Spleen (tissue), 11 donors: ENCODE data around the gene OR52K2. TPM values are rescaled to one million over a fixed set of nuclear protein-coding genes. Genes with fewer than 3 reads are reported as not detected.
"Not testable (repeated sequence)": the region's sequence is repeated elsewhere in the genome, so short reads cannot be mapped to it uniquely, and the experiment has no call there.

ENCODE experiments used
- DNase-seq: peaks from one replicate; pipeline ENCODE4 v3.0.0-alpha.2; 2020
- H3K27ac ChIP-seq, 8 donors: fragments of 200-600 bp; sonication (generic) in 7 of 8; 1 replicate in 4 of 8; 2 replicates in 4 of 8; pipeline versions ENCODE4 v1.5.0 to v1.8.0; 2016 to 2021; ENCODE audit warnings: inconsistent platforms in 4 of 8, mild to moderate bottlenecking in 4 of 8, moderate library complexity in 1 of 8
- H3K27me3 ChIP-seq, 7 donors: fragments of 200-600 bp; sonication (generic) in 6 of 7; replicated peaks in 1 of 7; 1 replicate in 4 of 7; 2 replicates in 3 of 7; pipeline versions ENCODE4 v1.5.0 to v1.8.0; 2016 to 2021; ENCODE audit warnings: inconsistent platforms in 3 of 7, mild to moderate bottlenecking in 1 of 7
- H3K36me3 ChIP-seq, 6 donors: fragments of 200-600 bp; sonication (generic) in 5 of 6; 1 replicate in 4 of 6; 2 replicates in 2 of 6; pipeline versions ENCODE4 v1.5.0 to v1.8.0; 2016 to 2021; ENCODE audit warnings: inconsistent platforms in 2 of 6
- H3K4me1 ChIP-seq, 6 donors: fragments of 200-600 bp; sonication (generic) in 5 of 6; 1 replicate in 3 of 6; 2 replicates in 3 of 6; pipeline versions ENCODE4 v1.5.0 to v1.8.0; 2016 to 2021; ENCODE audit warnings: inconsistent platforms in 3 of 6
- H3K4me3 ChIP-seq, 8 donors: fragments of 200-600 bp; sonication (generic) in 7 of 8; 1 replicate in 4 of 8; 2 replicates in 4 of 8; pipeline versions ENCODE4 v1.5.0 to v1.8.0; 2016 to 2021; ENCODE audit warnings: inconsistent platforms in 4 of 8, mild to moderate bottlenecking in 4 of 8, moderate library complexity in 2 of 8
- H3K9me3 ChIP-seq, 8 donors: fragments of 200-600 bp; sonication (generic) in 7 of 8; 1 replicate in 4 of 8; 2 replicates in 4 of 8; pipeline versions ENCODE4 v1.5.0 to v1.8.0; 2016 to 2021; ENCODE audit warnings: inconsistent platforms in 4 of 8
- CTCF ChIP-seq, 11 experiments: fragments of 200-600 bp in 7 of 11; fragments of 450-650 bp in 4 of 11; sonication (generic) in 4 of 11; IDR thresholded peaks in 8 of 11; conservative IDR thresholded peaks in 3 of 11; 1 replicate in 7 of 11; 2 replicates in 4 of 11; pipeline versions ENCODE4 v1.4.0 to v1.8.0; 2016 to 2021; ENCODE audit warnings: antibody characterized with exemption in 11 of 11, inconsistent platforms in 4 of 11, mild to moderate bottlenecking in 1 of 11
- POLR2A ChIP-seq, 3 donors: fragments of 450-650 bp; IDR thresholded peaks; one replicate each; pipeline ENCODE4 v1.5.1; 2017; ENCODE audit warnings: antibody characterized with exemption in 3 of 3, mild to moderate bottlenecking in 1 of 3
- POLR2AphosphoS5 ChIP-seq, 3 donors: sonication (generic); formaldehyde crosslinking; IDR thresholded peaks; one replicate each; pipeline ENCODE4 v1.5.1; 2017; ENCODE audit warnings: antibody characterized with exemption in 3 of 3
- WGBS, 5 donors: extraction: QIAGEN DNeasy Blood & Tissue Kit in 3 of 5; methylation state at CpG; one replicate each; pipeline versions ENCODE4 v1.1.5 to v1.1.7; 2013 to 2018; 5-methylcytosine and 5-hydroxymethylcytosine counted together
- intact Hi-C: fragments of 100-400 bp; cut with DNase I; formaldehyde crosslinking; loops from one replicate; pipeline ENCODE4 v1.15.0; 2023; ENCODE audit warnings: low total_unique reads
- polyA plus RNA-seq, 3 donors: library from polyadenylated mRNA; stranded (reverse); fragments of 200-250 nt; gene quantifications; one replicate each; pipeline ENCODE4 v1.2.1, GENCODE V29; 2013
- total RNA-seq, 7 donors: library from RNA; depleted of rRNA in 3 of 7; stranded (reverse); fragments of >200 nt in 3 of 7; fragmentation: NEBNext Ultra II Directional in 4 of 7; extraction: Animal tissue kit (Norgen Biotek cat#: 25700) in 4 of 7; gene quantifications; one replicate each; pipeline versions ENCODE4 v1.1.0 to v1.2.1, GENCODE V29; 2016 to 2021
- donor health status: healthy with polysubstance abuse.
- donor health status: DM: no; HTN: no; CAD: no; lungs with moderate emphysema.
- donor health status: DM: no; HTN: no; CAD: no.
- donor health status: Bipolar disorder and iron deficiency.
- donor health status: healthy.
- donor health status: DM: no; HTN: no; CAD: no.
- donor health status: DM: yes; HTN: yes; CAD: no.

Gene OR52K2
- total and polyA plus RNA-seq, 10 donors: 0.94 to 1.4 (median 1.1) TPM; not detected in 5

GRCh38 chr11:4484310-4484709 lies 35.2 kb downstream of the OR52K2 start:
- no peak for DNase-seq
- no peak for TF ChIP-seq POLR2A (IDR thresholded peaks at IDR 0.05)
- no peak for TF ChIP-seq CTCF (IDR thresholded peaks at IDR 0.05 in 8 of 11, conservative IDR thresholded peaks at IDR 0.05 in 3 of 11)
- TF ChIP-seq POLR2AphosphoS5 (IDR thresholded peaks at IDR 0.05): no peak
- intact Hi-C loops: no loop called here
- no peak overlapping the region for H3K27ac ChIP-seq
- no peaks in the 10 kb centered on the region for H3K9me3 ChIP-seq
- WGBS, 5 donors: 70 to 77% (median 72%) methylated on average over 4 of the region's 4 CpGs
- peaks cover 0 to 9% (median 0%) of the 10 kb centered on the region in 6 donors for H3K4me1 ChIP-seq
- H3K27me3 ChIP-seq: no peaks in the 10 kb centered on the region
- H3K36me3 ChIP-seq: no peaks in the 10 kb centered on the region
- H3K4me3 ChIP-seq: no peak overlapping the region

- H3K36me3 ChIP-seq, DNase-seq, H3K4me1 ChIP-seq, H3K4me3 ChIP-seq, intact Hi-C loops, H3K9me3 ChIP-seq, H3K27me3 ChIP-seq, H3K27ac ChIP-seq: not testable (repeated sequence)
- 59 to 94% (median 77%) methylated on average over 2 of the region's 2 CpGs for WGBS, 5 donors
Observed at GRCh38 chr11:4491405-4491804, 42.3 kb downstream of the OR52K2 start.

GRCh38 chr11:4491878-4492606 lies 42.9 kb downstream of the OR52K2 start:
- no peak overlapping the region for H3K4me3 ChIP-seq
- no peak for DNase-seq
- intact Hi-C loops: loop anchor here (2.0 kb wide), 1 partner anchor 305 kb away; no protein-coding TSS in a partner anchor
- WGBS, 5 donors: 82 to 87% (median 84%) methylated on average over 4 of the region's 4 CpGs
- TF ChIP-seq POLR2AphosphoS5 (IDR thresholded peaks at IDR 0.05) (no peak), CTCF (IDR thresholded peaks at IDR 0.05 in 8 of 11, conservative IDR thresholded peaks at IDR 0.05 in 3 of 11) (no peak), POLR2A (IDR thresholded peaks at IDR 0.05) (no peak)
- H3K27me3 ChIP-seq: peaks cover 0 to 7% (median 0%) of the 10 kb centered on the region in 7 donors
- H3K36me3 ChIP-seq: no peaks in the 10 kb centered on the region
- H3K4me1 ChIP-seq: peaks cover 0 to 7% (median 4%) of the 10 kb centered on the region in 6 donors
- no peak overlapping the region for H3K27ac ChIP-seq
- no peaks in the 10 kb centered on the region for H3K9me3 ChIP-seq

- peaks cover 0 to 7% (median 4%) of the 10 kb centered on the region in 6 donors for H3K4me1 ChIP-seq
- H3K27ac ChIP-seq: no peak overlapping the region
- H3K9me3 ChIP-seq: no peaks in the 10 kb centered on the region
- no peaks in the 10 kb centered on the region for H3K36me3 ChIP-seq
- H3K27me3 ChIP-seq: peaks cover 0 to 7% (median 0%) of the 10 kb centered on the region in 7 donors
- no peak for DNase-seq
- H3K4me3 ChIP-seq: peak overlapping the region in 1 of 8 donors; percentile 29
- WGBS, 5 donors: 32 to 52% (median 42%) methylated on average over 5 of the region's 5 CpGs
- intact Hi-C loops: loop anchor here (2.0 kb wide), 1 partner anchor 307 kb away; no protein-coding TSS in a partner anchor
- TF ChIP-seq POLR2AphosphoS5 (IDR thresholded peaks at IDR 0.05): no peak
- TF ChIP-seq CTCF (IDR thresholded peaks at IDR 0.05 in 8 of 11, conservative IDR thresholded peaks at IDR 0.05 in 3 of 11): peak in 3 of 11 experiments; percentile 4 to 64 (median 37)
- TF ChIP-seq POLR2A (IDR thresholded peaks at IDR 0.05): no peak
Observed at GRCh38 chr11:4493480-4493818, 44.4 kb downstream of the OR52K2 start.
